GM12874 (cell line): ENCODE measurements around the gene GLCCI1.

Experiments used
- CTCF ChIP-seq: IDR thresholded peaks from 2 replicates; pipeline ENCODE4 v1.5.1; 2011; ENCODE audit warnings: low read depth, mild to moderate bottlenecking, control low read depth, low read length, moderate library complexity; ENCODE audit not compliant: insufficient read depth

Gene GLCCI1

GRCh38 chr7:7968544-7969305 lies at the start of gene GLCCI1:
Gene GLCCI1 (plus strand): TSS chr7:7968796. CDS start chr7:7969351, 555 bp downstream.
- no peak for TF ChIP-seq CTCF

- TF ChIP-seq CTCF: no peak
Observed at GRCh38 chr7:7919449-7919945, 49.1 kb upstream of the GLCCI1 start.

GRCh38 chr7:7920056-7920455 lies 48.5 kb upstream of the GLCCI1 start:
- no peak for TF ChIP-seq CTCF

GRCh38 chr7:7920481-7920880 lies 48.1 kb upstream of the GLCCI1 start:
- TF ChIP-seq CTCF: no peak

- TF ChIP-seq CTCF: no peak
Observed at GRCh38 chr7:7921830-7922229, 46.8 kb upstream of the GLCCI1 start.

- no peak for TF ChIP-seq CTCF
Observed at GRCh38 chr7:7922684-7923385, 45.8 kb upstream of the GLCCI1 start.

GRCh38 chr7:7923818-7924217 lies 44.8 kb upstream of the GLCCI1 start:
- TF ChIP-seq CTCF: no peak
